HG02981 (cell line): ENCODE measurements around the gene OR4C15.

Source experiments
- ATAC-seq: cut with Tn5 transposase; IDR thresholded peaks from one replicate; pipeline ENCODE4 v1.9.1; 2021; ENCODE audit warnings: mild to moderate bottlenecking, moderate library complexity; ENCODE audit not compliant: unreplicated experiment

The OR4C15 gene

DNA sequence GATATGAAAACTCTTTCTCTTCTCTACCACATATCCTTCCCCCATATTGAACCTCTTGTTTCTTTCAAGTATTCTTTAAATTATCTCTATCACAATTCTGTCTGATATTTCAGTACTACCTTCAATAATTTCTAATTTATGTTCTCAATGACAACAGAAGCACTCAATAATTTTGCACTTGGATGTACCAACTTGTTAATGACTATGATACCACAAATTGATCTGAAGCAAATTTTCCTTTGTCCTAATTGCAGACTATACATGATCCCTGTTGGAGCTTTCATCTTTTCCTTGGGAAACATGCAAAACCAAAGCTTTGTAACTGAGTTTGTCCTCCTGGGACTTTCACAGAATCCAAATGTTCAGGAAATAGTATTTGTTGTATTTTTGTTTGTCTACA, at the start of gene OR4C15:
TSS of gene OR4C15 (plus strand) at position 301 of the 400 bp plus-strand sequence. CDS start at position 301, 0 bp downstream.
- no peak for ATAC-seq

DNA sequence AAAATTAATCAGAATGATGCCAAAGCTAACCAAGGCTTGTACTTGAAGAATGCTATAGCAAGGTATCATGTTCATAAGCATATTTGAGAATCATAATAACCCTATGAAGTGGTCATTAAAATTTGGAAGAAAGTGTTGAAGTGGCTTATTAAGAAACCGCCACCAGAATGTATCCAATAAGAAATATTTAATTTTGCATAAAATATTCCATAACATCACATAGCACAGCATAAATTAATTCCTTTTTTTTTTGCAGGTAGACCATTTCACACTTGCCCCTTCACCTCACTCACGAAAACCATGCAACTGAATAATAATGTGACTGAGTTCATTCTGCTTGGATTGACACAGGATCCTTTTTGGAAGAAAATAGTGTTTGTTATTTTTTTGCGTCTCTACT, 17.6 kb downstream of the OR4C15 start, which contains the start of gene OR4C16:
TSS of gene OR4C16 (plus strand) at position 301 of the 400 bp plus-strand sequence. CDS start at position 301, 0 bp downstream.
- ATAC-seq = no peak

DNA sequence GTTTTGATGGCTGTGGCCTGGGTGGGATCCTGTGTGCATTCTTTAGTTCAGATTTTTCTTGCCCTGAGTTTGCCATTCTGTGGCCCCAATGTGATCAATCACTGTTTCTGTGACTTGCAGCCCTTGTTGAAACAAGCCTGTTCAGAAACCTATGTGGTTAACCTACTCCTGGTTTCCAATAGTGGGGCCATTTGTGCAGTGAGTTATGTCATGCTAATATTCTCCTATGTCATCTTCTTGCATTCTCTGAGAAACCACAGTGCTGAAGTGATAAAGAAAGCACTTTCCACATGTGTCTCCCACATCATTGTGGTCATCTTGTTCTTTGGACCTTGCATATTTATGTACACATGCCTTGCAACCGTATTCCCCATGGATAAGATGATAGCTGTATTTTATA, 18.3 kb downstream of the OR4C15 start:
- no peak for ATAC-seq
